ENCODE measurements around the gene GHRL. TPM values are rescaled to one million over a fixed set of nuclear protein-coding genes. Genes with fewer than 3 reads are reported as not detected.

GHRL gene
- total RNA-seq, 4 donors from 2014 or later = 0.55 to 8.2 TPM; not detected in 2

- in situ Hi-C loops (cut with MboI; ENCODE audit: low pct_ligation_motif_present in 1 of 4, low pct_unique_long_range_greater_than_20kb in 1 of 4, low sequenced_read_pairs in 3 of 4) (no loop called here), intact Hi-C loops (cut with DNase I; ENCODE audit: low total_unique reads) (no loop called here)
- Histone ChIP-seq H3K9me3 (no peaks in the 10 kb centered on the region), H3K4me1 (peaks cover 0 to 32% (median 15%) of the 10 kb centered on the region in 4 donors), H3K4me3 (peak overlapping the region in 1 of 4 donors; percentile 91), H3K27ac (peak overlapping the region in 2 of 4 donors; percentile 32 to 39), H3K27me3 (no peaks in the 10 kb centered on the region), H3K36me3 (peaks cover 0 to 39% (median 13%) of the 10 kb centered on the region in 4 donors)
- 46 to 70% methylated on average over 3 to 6 of the region's 6 CpGs for WGBS, 2 donors (ENCODE audit: low coverage in 1 of 2)
- TF ChIP-seq CTCF (IDR thresholded peaks at IDR 0.05) = no peak
- peak in 2 of 3 donors; percentile 19 to 30 for TF ChIP-seq POLR2AphosphoS5 (IDR thresholded peaks at IDR 0.05)
- TF ChIP-seq POLR2A (IDR thresholded peaks at IDR 0.05) = peak; percentile 53
- TF ChIP-seq EP300 (IDR thresholded peaks at IDR 0.05; ENCODE audit: low read depth) = no peak
- peak; percentile 25 for DNase-seq
Measured at GRCh38 chr3:10319251-10319650, 26.5 kb upstream of the GHRL start.

- TF ChIP-seq POLR2A (IDR thresholded peaks at IDR 0.05) = no peak
- TF ChIP-seq CTCF (IDR thresholded peaks at IDR 0.05) = no peak
- TF ChIP-seq EP300 (IDR thresholded peaks at IDR 0.05; ENCODE audit: low read depth) = no peak
- no peak for TF ChIP-seq POLR2AphosphoS5 (IDR thresholded peaks at IDR 0.05)
- peaks cover 0 to 45% (median 18%) of the 10 kb centered on the region in 4 donors for H3K36me3 ChIP-seq
- no peak for DNase-seq
- H3K27ac ChIP-seq = no peak overlapping the region
- peaks cover 0 to 32% (median 15%) of the 10 kb centered on the region in 4 donors for H3K4me1 ChIP-seq
- no peaks in the 10 kb centered on the region for H3K9me3 ChIP-seq
- H3K27me3 ChIP-seq = no peaks in the 10 kb centered on the region
- in situ Hi-C loops (cut with MboI; ENCODE audit: low pct_ligation_motif_present in 1 of 4, low pct_unique_long_range_greater_than_20kb in 1 of 4, low sequenced_read_pairs in 3 of 4) (no loop called here), intact Hi-C loops (cut with DNase I; ENCODE audit: low total_unique reads) (no loop called here)
- H3K4me3 ChIP-seq = no peak overlapping the region
- 87 to 91% methylated on average over 3 of the region's 3 CpGs for WGBS, 2 donors (ENCODE audit: low coverage in 1 of 2)
Measured at GRCh38 chr3:10317961-10318350, 25.2 kb upstream of the GHRL start.

- no peak for DNase-seq
- H3K36me3 ChIP-seq = peaks cover 0 to 51% (median 21%) of the 10 kb centered on the region in 4 donors
- H3K27me3 ChIP-seq = no peaks in the 10 kb centered on the region
- intact Hi-C loops (cut with DNase I; ENCODE audit: low total_unique reads) = no loop called here
- WGBS, 2 donors (ENCODE audit: low coverage in 1 of 2) = 93 to 100% methylated on average over 2 to 4 of the region's 4 CpGs
- no peak overlapping the region for H3K4me3 ChIP-seq
- no peak overlapping the region for H3K27ac ChIP-seq
- H3K4me1 ChIP-seq = peaks cover 0 to 32% (median 15%) of the 10 kb centered on the region in 4 donors
- no peaks in the 10 kb centered on the region for H3K9me3 ChIP-seq
- in situ Hi-C loops (cut with MboI; ENCODE audit: low pct_ligation_motif_present in 1 of 4, low pct_unique_long_range_greater_than_20kb in 1 of 4, low sequenced_read_pairs in 3 of 4) = no loop called here
- TF ChIP-seq POLR2AphosphoS5 (IDR thresholded peaks at IDR 0.05) = no peak
- no peak for TF ChIP-seq EP300 (IDR thresholded peaks at IDR 0.05; ENCODE audit: low read depth)
- no peak for TF ChIP-seq POLR2A (IDR thresholded peaks at IDR 0.05)
- no peak for TF ChIP-seq CTCF (IDR thresholded peaks at IDR 0.05)
Measured at GRCh38 chr3:10317311-10317960, 24.7 kb upstream of the GHRL start.

- intact Hi-C loops (cut with DNase I; ENCODE audit: low total_unique reads) = no loop called here
- H3K9me3 ChIP-seq = no peaks in the 10 kb centered on the region
- H3K27ac ChIP-seq = no peak overlapping the region
- peaks cover 0 to 29% (median 15%) of the 10 kb centered on the region in 4 donors for H3K4me1 ChIP-seq
- DNase-seq = no peak
- H3K27me3 ChIP-seq = no peaks in the 10 kb centered on the region
- no peak overlapping the region for H3K4me3 ChIP-seq
- TF ChIP-seq POLR2A (IDR thresholded peaks at IDR 0.05) (no peak), POLR2AphosphoS5 (IDR thresholded peaks at IDR 0.05) (no peak), EP300 (IDR thresholded peaks at IDR 0.05; ENCODE audit: low read depth) (no peak), CTCF (IDR thresholded peaks at IDR 0.05) (no peak)
- in situ Hi-C loops (cut with MboI; ENCODE audit: low pct_ligation_motif_present in 1 of 4, low pct_unique_long_range_greater_than_20kb in 1 of 4, low sequenced_read_pairs in 3 of 4) = no loop called here
- H3K36me3 ChIP-seq = peaks cover 0 to 62% (median 25%) of the 10 kb centered on the region in 4 donors
- 95 to 100% methylated on average over 2 to 4 of the region's 4 CpGs for WGBS, 2 donors (ENCODE audit: low coverage in 1 of 2)
Measured at GRCh38 chr3:10315771-10316344, 23.1 kb upstream of the GHRL start.
